ENCODE data around the gene SPDYC. TPM values are rescaled to one million over a fixed set of nuclear protein-coding genes. Genes with fewer than 3 reads are reported as not detected.
A peak's percentile ranks its signal among the peaks of the same experiment; 100 is the strongest.

Gene SPDYC
- total RNA-seq, 2 donors from 2014 or later, result not detected

- Histone ChIP-seq H3K27ac (peak overlapping the region; percentile 94 to 100), H3K4me3 (peak overlapping the region; percentile 81), H3K9me3 (no peaks in the 10 kb centered on the region), H3K27me3 (replicated peaks; ENCODE audit: insufficient read depth) (no peaks in the 10 kb centered on the region), H3K36me3 (peaks cover 41% of the 10 kb centered on the region), H3K4me1 (ENCODE audit: control insufficient read depth in 1 of 2, low read depth in 2 of 2) (peaks cover 15 to 31% of the 10 kb centered on the region in 2 donors)
- no peak for DNase-seq (ENCODE audit: low spot score)
- ATAC-seq (ENCODE audit: insufficient number of reproducible peaks, low FRiP score, low read depth), result no peak
- TF ChIP-seq CTCF (IDR thresholded peaks at IDR 0.05), result no peak
Observed at GRCh38 chr11:65132988-65133700, 36.9 kb upstream of the SPDYC start.

- Histone ChIP-seq H3K4me3 (peak overlapping the region; percentile 81), H3K4me1 (ENCODE audit: control insufficient read depth in 1 of 2, low read depth in 2 of 2) (peaks cover 15 to 31% of the 10 kb centered on the region in 2 donors), H3K27ac (peak overlapping the region; percentile 94 to 100), H3K36me3 (peaks cover 36% of the 10 kb centered on the region), H3K9me3 (no peaks in the 10 kb centered on the region), H3K27me3 (replicated peaks; ENCODE audit: insufficient read depth) (no peaks in the 10 kb centered on the region)
- TF ChIP-seq CTCF (IDR thresholded peaks at IDR 0.05), result no peak
- ATAC-seq (ENCODE audit: insufficient number of reproducible peaks, low FRiP score, low read depth) (no peak), DNase-seq (ENCODE audit: low spot score) (no peak)
Observed at GRCh38 chr11:65133724-65134123, 36.3 kb upstream of the SPDYC start.

GRCh38 chr11:65134240-65134951, 35.6 kb upstream of the SPDYC start, which contains the start of gene SYVN1:
Gene SYVN1 (minus strand): TSS chr11:65134519. CDS start chr11:65133601, 918 bp downstream.
- peak within 1 kb of the TSS; percentile 81 for H3K4me3 ChIP-seq
- DNase-seq (ENCODE audit: low spot score), result peak; percentile 65
- H3K27me3 ChIP-seq (replicated peaks; ENCODE audit: insufficient read depth), result no peaks in the 10 kb centered on the region
- peaks cover 15 to 31% of the 10 kb centered on the region in 2 donors for H3K4me1 ChIP-seq (ENCODE audit: control insufficient read depth in 1 of 2, low read depth in 2 of 2)
- peaks cover 29% of the 10 kb centered on the region for H3K36me3 ChIP-seq
- peak within 1 kb of the TSS; percentile 94 to 100 for H3K27ac ChIP-seq
- no peak for TF ChIP-seq CTCF (IDR thresholded peaks at IDR 0.05)
- H3K9me3 ChIP-seq, result no peaks in the 10 kb centered on the region
- peak; percentile 91 for ATAC-seq (ENCODE audit: insufficient number of reproducible peaks, low FRiP score, low read depth)

DNA sequence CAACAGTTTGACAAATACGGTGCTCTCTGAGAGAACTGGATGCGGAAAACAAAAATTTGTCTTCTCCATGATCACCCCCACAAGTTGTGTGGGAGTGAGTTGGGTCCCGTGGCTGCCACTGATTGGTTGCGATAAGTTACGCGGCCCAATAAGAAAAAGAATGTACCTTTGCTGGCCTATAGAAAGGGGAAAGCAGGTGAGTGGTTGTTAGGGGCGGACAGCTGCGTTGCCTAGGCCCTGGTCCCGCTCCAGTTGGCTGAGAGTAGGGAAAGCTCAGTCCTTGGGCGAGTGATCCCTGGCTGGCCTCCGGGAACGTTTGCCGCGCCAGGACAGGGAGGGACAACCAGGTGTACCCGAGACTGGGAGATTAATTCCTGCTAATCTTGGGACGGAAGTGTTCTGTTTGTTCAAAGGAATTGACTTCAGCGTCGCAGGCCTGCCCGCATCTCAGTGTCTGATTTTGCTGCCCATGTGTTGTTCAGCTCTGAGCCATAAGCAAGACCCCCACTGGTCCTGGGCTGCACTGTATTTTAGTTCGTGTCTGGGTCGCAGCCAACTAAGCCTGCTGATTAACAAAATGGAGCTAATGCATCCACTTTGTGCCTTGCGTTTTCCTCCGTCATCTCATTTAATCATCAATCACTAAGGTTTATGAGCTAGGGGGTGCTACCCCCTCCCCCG, 34.9 kb upstream of the SPDYC start:
- peak overlapping the region; percentile 94 to 100 for H3K27ac ChIP-seq
- no peaks in the 10 kb centered on the region for H3K27me3 ChIP-seq (replicated peaks; ENCODE audit: insufficient read depth)
- peaks cover 22% of the 10 kb centered on the region for H3K36me3 ChIP-seq
- H3K4me1 ChIP-seq (ENCODE audit: control insufficient read depth in 1 of 2, low read depth in 2 of 2), result peaks cover 15 to 31% of the 10 kb centered on the region in 2 donors
- TF ChIP-seq CTCF (IDR thresholded peaks at IDR 0.05), result no peak
- DNase-seq (ENCODE audit: low spot score) (peak; percentile 73), ATAC-seq (ENCODE audit: insufficient number of reproducible peaks, low FRiP score, low read depth) (peak; percentile 98)
- H3K4me3 ChIP-seq, result peak overlapping the region; percentile 81
- no peaks in the 10 kb centered on the region for H3K9me3 ChIP-seq
